ENCODE data around the gene LPP.

DNA sequence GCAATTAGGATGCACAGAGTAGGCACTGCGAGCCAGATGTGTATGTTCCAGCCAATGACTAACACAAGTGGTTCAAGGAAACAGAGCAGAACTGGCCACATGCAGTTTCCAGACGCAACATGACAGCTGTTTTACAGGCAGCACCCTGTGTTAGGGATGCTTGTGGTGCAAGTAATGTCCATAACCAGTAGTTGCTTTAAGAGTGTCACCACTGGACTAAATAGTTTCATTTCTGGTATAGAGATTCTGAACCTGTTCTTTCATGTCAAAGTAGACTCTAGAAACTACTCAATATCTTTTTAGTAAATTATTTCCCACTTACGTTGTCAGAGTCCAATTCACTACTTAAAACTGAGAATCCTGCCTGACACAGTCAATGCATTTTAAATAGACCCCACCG lies 14.5 kb upstream of the LPP start:
- TF ChIP-seq, protein P1, sequence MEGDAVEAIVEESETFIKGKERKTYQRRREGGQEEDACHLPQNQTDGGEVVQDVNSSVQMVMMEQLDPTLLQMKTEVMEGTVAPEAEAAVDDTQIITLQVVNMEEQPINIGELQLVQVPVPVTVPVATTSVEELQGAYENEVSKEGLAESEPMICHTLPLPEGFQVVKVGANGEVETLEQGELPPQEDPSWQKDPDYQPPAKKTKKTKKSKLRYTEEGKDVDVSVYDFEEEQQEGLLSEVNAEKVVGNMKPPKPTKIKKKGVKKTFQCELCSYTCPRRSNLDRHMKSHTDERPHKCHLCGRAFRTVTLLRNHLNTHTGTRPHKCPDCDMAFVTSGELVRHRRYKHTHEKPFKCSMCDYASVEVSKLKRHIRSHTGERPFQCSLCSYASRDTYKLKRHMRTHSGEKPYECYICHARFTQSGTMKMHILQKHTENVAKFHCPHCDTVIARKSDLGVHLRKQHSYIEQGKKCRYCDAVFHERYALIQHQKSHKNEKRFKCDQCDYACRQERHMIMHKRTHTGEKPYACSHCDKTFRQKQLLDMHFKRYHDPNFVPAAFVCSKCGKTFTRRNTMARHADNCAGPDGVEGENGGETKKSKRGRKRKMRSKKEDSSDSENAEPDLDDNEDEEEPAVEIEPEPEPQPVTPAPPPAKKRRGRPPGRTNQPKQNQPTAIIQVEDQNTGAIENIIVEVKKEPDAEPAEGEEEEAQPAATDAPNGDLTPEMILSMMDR (conservative IDR thresholded peaks at IDR 0.05), result no peak
- TF ChIP-seq EZH2 (IDR thresholded peaks at IDR 0.05; ENCODE audit: low read depth), result no peak

All from PC-9 (cell line).